HFFc6 (cell line): ENCODE measurements around the gene THBS3. TPM values are rescaled to one million over a fixed set of nuclear protein-coding genes. Genes with fewer than 3 reads are reported as not detected.
"Not testable (repeated sequence)": the region's sequence is repeated elsewhere in the genome, so short reads cannot be mapped to it uniquely, and the experiment has no call there.

Source experiments
- DNase-seq: peaks from one replicate; pipeline ENCODE4 v3.0.0-alpha.2; 2018
- H3K27ac Mint-ChIP-seq: 2 replicates; pipeline ENCODE4 v1.8.0; 2020; ENCODE audit warnings: mild to moderate bottlenecking, mixed read lengths
- H3K27me3 Mint-ChIP-seq: 2 replicates; pipeline ENCODE4 v1.8.0; 2021; ENCODE audit warnings: mild to moderate bottlenecking, moderate library complexity, mixed read lengths; ENCODE audit not compliant: insufficient read depth
- H3K36me3 Mint-ChIP-seq: 2 replicates; pipeline ENCODE4 v1.8.0; 2021; ENCODE audit warnings: low read depth, mixed read lengths
- H3K4me1 Mint-ChIP-seq: 2 replicates; pipeline ENCODE4 v1.8.0; 2020; ENCODE audit warnings: low read depth, mixed read lengths
- H3K4me3 Mint-ChIP-seq: 2 replicates; pipeline ENCODE4 v1.8.0; 2020; ENCODE audit warnings: mild to moderate bottlenecking, moderate library complexity, mixed read lengths
- H3K9me3 Mint-ChIP-seq: 2 replicates; pipeline ENCODE4 v1.8.0; 2020; ENCODE audit warnings: mild to moderate bottlenecking, mixed read lengths
- total RNA-seq, 6 experiments: library from RNA; stranded (reverse); fragmentation: NEBNext Ultra II Directional; extraction: Animal tissue kit (Norgen Biotek cat#: 25700); gene quantifications; 2 replicates in 1 of 6; 3 replicates in 5 of 6; pipeline ENCODE4 v1.2.3, GENCODE V29; 2021
- TF ChIP-seq, protein P1 (sequence below): fragments of 200-600 bp; sonication (generic); IDR thresholded peaks from 2 replicates; pipeline ENCODE4 v1.5.0; 2021; ENCODE audit warnings: antibody characterized with exemption, mild to moderate bottlenecking

Gene THBS3
- total RNA-seq, 6 experiments from 2014 or later = 13.9 to 20.3 (median 16.9) TPM

DNA sequence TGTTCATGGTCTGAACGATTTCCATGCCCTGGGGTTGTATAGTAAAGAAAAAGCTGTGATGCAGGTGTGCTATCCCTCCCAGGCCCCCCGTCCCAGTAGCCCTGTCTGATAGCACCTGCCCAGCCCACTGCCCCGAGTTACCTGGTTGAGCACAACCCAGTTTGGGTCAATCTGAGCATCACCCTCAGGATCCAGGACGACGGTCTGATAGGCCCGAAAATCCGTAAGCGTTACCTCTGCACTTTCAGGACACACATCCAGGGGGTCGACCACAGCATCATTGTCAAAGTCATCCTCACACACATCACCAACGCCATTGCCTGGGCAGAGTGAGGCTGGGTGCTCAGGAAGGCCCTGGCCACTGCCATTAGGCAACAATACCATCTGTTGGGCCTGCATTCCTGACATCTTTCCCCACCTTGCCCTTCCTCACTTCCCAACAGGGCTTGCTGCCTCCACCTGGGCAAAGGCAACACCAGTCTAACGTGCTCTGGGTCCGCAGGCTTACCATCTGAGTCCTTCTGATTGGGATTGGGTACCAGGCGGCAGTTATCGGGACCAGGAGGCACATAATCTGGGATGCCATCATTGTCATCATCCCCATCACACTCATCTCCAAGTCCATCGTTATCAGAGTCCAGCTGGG is 9.7 kb downstream of the THBS3 start:
- Mint-ChIP-seq H3K36me3 (peaks cover 18% of the 10 kb centered on the region), H3K4me1 (peaks cover 32% of the 10 kb centered on the region), H3K27ac (no peak overlapping the region; the same call in 1 of the 2 replicates), H3K4me3 (no peak overlapping the region), H3K27me3 (peaks cover 14% of the 10 kb centered on the region), H3K9me3 (no peaks in the 10 kb centered on the region)
- TF ChIP-seq, protein P1, sequence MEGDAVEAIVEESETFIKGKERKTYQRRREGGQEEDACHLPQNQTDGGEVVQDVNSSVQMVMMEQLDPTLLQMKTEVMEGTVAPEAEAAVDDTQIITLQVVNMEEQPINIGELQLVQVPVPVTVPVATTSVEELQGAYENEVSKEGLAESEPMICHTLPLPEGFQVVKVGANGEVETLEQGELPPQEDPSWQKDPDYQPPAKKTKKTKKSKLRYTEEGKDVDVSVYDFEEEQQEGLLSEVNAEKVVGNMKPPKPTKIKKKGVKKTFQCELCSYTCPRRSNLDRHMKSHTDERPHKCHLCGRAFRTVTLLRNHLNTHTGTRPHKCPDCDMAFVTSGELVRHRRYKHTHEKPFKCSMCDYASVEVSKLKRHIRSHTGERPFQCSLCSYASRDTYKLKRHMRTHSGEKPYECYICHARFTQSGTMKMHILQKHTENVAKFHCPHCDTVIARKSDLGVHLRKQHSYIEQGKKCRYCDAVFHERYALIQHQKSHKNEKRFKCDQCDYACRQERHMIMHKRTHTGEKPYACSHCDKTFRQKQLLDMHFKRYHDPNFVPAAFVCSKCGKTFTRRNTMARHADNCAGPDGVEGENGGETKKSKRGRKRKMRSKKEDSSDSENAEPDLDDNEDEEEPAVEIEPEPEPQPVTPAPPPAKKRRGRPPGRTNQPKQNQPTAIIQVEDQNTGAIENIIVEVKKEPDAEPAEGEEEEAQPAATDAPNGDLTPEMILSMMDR = no peak
- no peak for DNase-seq

DNA sequence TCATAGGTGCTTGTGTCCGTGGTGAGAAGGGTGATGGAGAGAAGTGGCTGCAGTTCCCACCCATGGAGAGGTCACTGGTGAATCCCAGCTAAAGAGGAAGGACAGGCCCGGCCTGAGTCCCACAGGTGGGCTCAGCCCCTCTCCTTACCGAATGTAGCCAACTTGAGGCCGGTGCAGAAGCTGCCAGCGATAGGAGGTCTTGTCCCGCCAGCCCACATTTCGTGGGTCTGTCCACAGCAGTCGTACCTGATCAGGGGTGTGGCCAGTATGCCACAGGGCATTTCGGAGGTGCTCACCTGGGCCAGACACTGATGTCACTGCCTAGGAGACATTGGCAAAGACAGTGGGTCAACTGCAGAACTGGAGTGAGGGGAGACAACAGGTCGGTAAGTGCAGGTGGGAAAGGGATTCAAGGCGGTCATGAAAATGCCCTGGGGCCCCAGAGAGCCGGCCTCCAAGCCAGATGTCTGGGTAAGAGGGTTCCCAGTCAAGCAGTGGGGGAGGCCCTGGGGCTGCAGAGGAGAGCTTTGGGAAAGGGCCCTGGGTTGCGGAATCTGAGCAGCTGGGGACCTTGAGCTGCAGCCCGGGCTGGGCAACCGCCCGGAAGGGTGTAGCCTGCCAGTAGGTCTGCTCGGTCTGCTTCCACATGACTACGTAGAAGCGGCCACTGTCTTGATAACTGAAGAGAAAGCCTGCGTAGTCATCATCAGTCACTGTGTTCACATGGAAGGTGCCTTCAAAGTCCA is 10.6 kb downstream of the THBS3 start:
- H3K27ac Mint-ChIP-seq = peak overlapping the region; percentile 44; the same call in 1 of the 2 replicates
- no peak for DNase-seq
- peaks cover 16% of the 10 kb centered on the region for H3K27me3 Mint-ChIP-seq
- no peak overlapping the region for H3K4me3 Mint-ChIP-seq
- H3K9me3 Mint-ChIP-seq = no peaks in the 10 kb centered on the region
- peaks cover 32% of the 10 kb centered on the region for H3K4me1 Mint-ChIP-seq
- TF ChIP-seq, protein P1 = no peak
- H3K36me3 Mint-ChIP-seq = peaks cover 18% of the 10 kb centered on the region

DNA sequence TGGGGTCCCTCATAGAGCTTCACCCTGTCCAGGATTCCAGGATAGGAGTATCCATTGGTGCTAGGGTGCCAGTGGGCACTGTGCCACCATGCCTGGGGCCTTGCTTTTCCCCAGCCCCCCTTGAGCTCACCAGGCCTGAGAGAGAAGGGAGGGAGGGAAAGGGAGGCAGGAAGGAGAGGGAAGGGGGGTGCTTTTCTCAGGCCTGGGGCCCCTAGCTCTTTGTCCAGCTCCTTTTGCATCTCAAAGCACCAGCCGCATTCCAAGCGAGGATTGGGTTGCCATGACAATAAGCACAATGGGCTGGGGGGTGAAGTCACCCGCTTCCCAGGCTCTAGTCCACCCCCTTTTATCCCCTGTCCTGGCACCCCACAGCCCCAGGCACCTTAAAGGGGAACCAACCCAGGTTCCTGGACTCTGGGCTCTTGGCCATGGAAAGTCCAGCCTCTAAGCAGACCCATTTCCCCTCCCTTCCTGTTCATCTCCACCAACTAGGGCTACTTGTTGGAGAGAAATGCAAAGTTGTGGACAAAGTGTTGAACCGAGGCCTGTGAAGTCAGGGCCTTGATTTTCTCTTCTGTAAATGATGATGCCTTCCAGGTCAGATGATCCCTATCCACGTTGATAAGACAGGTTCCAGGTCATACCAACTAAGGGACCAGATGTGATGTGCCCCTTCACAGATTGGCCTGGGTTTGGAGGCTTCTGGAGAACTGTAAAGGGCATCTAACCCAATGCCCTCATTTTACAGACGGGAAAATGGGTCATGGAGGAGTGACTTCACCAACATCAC is 11.4 kb downstream of the THBS3 start:
- no peaks in the 10 kb centered on the region for H3K9me3 Mint-ChIP-seq
- peak overlapping the region; percentile 90 for H3K4me3 Mint-ChIP-seq
- peaks cover 16% of the 10 kb centered on the region for H3K27me3 Mint-ChIP-seq
- H3K4me1 Mint-ChIP-seq = peaks cover 32% of the 10 kb centered on the region
- no peak for DNase-seq
- TF ChIP-seq, protein P1 = no peak
- H3K36me3 Mint-ChIP-seq = peaks cover 18% of the 10 kb centered on the region
- H3K27ac Mint-ChIP-seq = peak overlapping the region; percentile 86

DNA sequence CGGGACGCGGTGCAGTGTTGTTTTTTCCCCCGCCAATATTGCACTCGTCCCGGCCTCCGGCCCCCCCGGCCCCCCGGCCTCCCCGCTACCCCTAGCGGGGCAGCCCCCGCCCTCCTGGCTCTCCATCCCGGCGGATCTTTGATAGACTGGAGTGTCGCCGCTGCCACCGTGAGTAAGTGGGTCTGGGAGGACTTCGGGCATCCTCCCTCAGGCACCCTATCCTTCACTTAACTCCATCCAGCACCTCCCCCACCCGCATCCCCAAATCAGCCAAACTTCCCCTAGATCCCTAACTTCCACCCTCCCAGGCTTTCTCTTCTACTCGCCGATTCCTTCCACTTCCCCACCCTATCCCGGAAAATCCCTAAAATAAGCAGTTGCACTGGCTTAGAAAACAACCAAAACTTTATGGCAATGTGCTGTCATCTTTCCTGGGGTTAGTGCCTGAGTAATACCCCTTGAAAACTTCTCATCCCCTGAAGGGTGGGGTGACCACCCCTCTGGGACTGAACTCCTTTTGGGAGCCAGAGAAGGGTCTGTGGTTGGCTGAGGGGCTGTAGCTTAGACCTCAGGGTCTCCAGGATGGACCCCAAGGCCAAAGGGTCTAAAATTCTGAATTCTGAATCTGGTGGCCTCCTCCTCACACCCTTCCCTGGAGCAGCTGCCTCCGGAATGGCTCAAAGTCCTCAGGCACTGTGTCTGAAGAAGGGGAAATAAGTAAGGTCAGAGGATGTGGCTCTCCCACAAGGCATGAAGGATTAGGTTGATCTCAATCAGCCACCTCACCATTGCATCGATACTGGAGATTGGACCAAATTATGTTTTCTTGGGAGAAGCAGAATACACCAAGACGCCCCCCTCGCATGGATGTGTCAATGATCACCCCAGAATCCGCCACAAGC is 12.2 kb downstream of the THBS3 start:
- no peak for DNase-seq
- Mint-ChIP-seq H3K4me1 (peaks cover 32% of the 10 kb centered on the region), H3K27ac (peak overlapping the region; percentile 86), H3K4me3 (peak overlapping the region; percentile 90), H3K27me3 (peaks cover 16% of the 10 kb centered on the region), H3K36me3 (peaks cover 18% of the 10 kb centered on the region), H3K9me3 (no peaks in the 10 kb centered on the region)
- TF ChIP-seq, protein P1 = no peak

DNA sequence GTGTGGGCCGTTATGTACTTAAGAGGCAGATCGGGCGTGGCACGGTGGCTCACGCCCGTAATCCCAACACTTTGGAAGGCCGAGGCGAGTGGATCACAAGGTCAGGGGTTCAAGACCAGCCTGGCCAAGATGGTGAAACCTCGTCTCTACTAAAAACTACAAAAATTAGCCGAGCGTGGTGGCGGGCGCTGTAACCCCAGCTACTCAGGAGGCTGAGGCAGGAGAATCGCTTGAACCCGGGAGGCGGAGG is 13.8 kb downstream of the THBS3 start:
- Mint-ChIP-seq H3K4me1 (peaks cover 32% of the 10 kb centered on the region), H3K27ac (peak overlapping the region; percentile 99), H3K4me3 (peak overlapping the region; percentile 90), H3K27me3 (peaks cover 12% of the 10 kb centered on the region), H3K36me3 (peaks cover 18% of the 10 kb centered on the region)
- DNase-seq, H3K9me3 Mint-ChIP-seq: not testable (repeated sequence)
